Measurements from ENCODE around the gene HLF. TPM values are rescaled to one million over a fixed set of nuclear protein-coding genes. Genes with fewer than 3 reads are reported as not detected.

The HLF gene
- total RNA-seq, 2 donors from 2014 or later = 36.7 to 36.8 TPM

DNA sequence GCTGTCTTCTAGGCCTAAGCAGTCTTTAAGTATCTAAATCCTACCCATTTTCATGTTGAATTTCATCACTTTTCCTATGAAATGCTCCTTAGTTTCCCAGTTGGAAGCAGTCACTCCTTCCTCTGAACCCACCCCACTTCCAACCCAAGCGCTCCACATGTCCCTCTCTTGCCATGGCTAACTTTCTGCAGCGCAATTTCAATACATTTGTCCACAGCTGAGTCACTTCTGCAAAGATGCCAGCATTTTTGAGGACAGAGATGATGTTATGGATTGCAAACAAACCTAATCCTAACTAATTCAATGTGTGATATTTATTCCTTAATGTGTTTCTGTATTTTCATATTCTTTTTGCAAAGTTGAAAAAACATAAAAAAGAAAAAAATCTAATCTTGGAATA is 71.7 kb downstream of the HLF start:
- DNase-seq = no peak
- intact Hi-C loops (cut with DNase I) = no loop called here
- no peak for ATAC-seq

GRCh38 chr17:55340176-55340575 is 75.4 kb downstream of the HLF start:
- peak in 1 of 2 donors; percentile 55 for ATAC-seq
- intact Hi-C loops (cut with DNase I) = loop anchor here in 1 of 2 donors (10.0 kb wide), 2 partner anchors 75 to 295 kb away; partner anchors contain the start of gene HLF
- DNase-seq = no peak

- DNase-seq = no peak
- ATAC-seq = no peak
- intact Hi-C loops (cut with DNase I) = loop anchor here in 1 of 2 donors (10.0 kb wide), 2 partner anchors 76 to 296 kb away; partner anchors contain the start of gene HLF
Observed at GRCh38 chr17:55340686-55341085, 75.9 kb downstream of the HLF start.

GRCh38 chr17:55341432-55341831 is 76.7 kb downstream of the HLF start:
- intact Hi-C loops (cut with DNase I) = loop anchor here in 1 of 2 donors (10.0 kb wide), 2 partner anchors 77 to 297 kb away; partner anchors contain the start of gene HLF
- DNase-seq = no peak
- no peak for ATAC-seq

DNA sequence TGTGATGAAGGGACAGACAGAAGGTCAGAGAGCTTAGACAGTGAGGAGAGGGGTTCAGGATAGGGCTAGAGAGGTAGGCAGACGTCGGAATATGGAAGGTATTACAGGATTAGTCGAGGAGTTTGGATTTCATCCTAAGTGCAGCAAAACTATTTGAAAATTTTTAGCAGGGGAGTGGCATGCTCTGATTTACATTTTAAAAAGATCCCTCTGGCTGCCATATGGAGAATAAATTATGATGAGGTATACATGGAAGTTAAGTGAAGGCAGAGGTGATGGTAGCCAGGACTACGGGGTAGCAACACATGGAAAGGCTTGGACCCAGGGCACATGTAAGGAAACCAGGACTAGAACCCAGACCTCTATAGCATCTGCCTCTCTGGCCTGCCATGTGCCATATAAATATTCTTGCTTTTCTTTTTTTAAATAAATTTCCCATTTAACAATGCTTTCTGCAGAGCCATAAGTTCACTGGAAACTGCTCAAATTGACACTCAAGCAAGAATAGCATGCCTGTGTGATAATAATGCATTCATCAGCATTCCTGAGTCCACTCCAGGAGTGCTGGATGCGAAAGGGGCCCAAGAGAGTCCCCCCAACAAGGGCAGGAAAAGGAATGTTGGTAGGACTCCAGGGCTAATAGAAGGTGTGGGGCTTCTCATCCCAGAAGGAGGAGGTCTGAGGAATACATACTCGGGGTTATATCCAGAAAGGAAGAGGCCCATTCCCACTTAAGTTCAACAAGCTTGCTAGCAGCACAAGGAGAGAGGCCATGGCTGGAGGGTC is 78.2 kb downstream of the HLF start:
- intact Hi-C loops (cut with DNase I) = loop anchor here in 1 of 2 donors (10.0 kb wide), 2 partner anchors 78 to 298 kb away; partner anchors contain the start of gene HLF
- DNase-seq = no peak
- no peak for ATAC-seq

DNA sequence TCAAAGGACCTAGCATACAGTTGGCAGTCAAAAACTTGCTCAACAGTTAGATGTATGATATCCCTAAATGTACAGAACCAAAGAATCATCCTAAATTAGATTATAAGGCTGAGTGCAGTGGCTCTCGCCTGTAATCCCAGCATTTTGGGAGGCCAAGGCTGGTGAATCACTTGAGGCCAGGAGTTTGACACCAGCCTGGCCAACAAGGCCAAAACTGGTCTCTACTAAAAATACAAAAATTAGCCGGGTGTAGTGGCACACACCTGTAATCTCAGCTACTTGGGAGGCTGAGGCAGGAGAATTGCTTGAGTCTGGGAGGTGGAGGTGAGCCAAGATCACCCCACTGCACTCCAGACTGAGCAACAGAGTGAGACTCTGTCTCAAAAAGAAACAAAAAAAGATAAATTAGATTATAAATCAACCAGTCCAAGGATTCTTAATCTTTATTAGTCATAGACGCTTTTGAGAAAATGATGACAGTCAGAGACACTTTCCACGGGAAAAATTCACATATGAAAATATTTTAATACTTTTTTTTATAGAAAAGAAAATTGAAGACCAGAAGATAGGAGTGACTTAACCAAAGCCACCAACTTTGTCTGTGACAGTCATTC is 79.2 kb downstream of the HLF start:
- intact Hi-C loops (cut with DNase I) = loop anchor here in 1 of 2 donors (10.0 kb wide), 2 partner anchors 79 to 299 kb away; partner anchors contain the start of gene HLF
- ATAC-seq = no peak
- no peak for DNase-seq

DNA sequence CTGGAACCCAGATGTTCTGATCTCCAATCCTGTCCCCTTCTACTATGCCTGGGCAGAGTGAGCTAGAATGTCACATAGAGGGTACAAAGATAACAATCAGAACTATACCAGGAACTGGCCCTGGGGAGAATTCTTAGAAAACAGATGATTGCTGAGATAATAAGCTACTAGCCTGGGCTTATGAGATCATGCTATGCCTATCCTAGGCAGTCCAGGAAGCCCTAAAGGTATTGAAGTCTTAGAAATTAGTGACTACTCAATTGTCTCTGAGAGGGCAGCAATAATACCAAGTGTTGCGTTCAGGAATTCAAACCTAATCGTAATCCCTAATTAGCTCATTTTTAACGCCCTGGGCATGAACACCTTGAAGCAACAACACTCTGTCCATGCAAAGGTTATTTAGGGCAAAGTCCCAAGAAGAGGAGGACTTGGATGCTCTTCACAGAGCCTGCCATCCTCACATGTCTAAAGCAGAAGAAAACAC is 79.8 kb downstream of the HLF start:
- DNase-seq = no peak
- intact Hi-C loops (cut with DNase I) = loop anchor here in 1 of 2 donors (10.0 kb wide), 2 partner anchors 80 to 300 kb away; partner anchors contain the start of gene HLF
- no peak for ATAC-seq

DNA sequence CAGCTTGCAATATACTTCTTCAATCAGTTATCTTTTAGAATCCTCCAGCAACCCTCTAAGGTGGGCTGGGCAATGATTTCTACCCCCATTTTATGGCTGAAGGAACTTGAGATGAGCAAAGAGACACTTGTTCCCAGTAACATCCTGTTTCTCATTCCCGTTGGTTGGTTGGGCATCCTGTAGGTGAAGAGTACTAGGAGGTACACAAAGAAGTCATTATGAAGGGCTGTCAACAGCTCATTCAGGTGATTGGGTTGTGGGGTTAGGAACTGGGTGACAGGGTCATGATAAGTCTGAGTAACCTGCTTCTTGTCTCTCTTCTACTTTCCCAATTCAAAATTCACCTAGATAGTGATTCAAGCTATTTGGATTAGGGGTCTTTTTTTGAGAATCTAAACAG is 80.4 kb downstream of the HLF start:
- DNase-seq (no peak), ATAC-seq (no peak)
- intact Hi-C loops (cut with DNase I) = loop anchor here in 1 of 2 donors (10.0 kb wide), 2 partner anchors 80 to 300 kb away; partner anchors contain the start of gene HLF

GRCh38 chr17:55346658-55347057 is 81.9 kb downstream of the HLF start:
- no peak for ATAC-seq
- intact Hi-C loops (cut with DNase I) = loop anchor here in 1 of 2 donors (10.0 kb wide), 2 partner anchors 82 to 302 kb away; partner anchors contain the start of gene HLF
- DNase-seq = no peak

- no peak for ATAC-seq
- intact Hi-C loops (cut with DNase I) = loop anchor here in 1 of 2 donors (10.0 kb wide), 2 partner anchors 83 to 303 kb away; partner anchors contain the start of gene HLF
Observed at GRCh38 chr17:55347341-55347740, 82.6 kb downstream of the HLF start.

DNA sequence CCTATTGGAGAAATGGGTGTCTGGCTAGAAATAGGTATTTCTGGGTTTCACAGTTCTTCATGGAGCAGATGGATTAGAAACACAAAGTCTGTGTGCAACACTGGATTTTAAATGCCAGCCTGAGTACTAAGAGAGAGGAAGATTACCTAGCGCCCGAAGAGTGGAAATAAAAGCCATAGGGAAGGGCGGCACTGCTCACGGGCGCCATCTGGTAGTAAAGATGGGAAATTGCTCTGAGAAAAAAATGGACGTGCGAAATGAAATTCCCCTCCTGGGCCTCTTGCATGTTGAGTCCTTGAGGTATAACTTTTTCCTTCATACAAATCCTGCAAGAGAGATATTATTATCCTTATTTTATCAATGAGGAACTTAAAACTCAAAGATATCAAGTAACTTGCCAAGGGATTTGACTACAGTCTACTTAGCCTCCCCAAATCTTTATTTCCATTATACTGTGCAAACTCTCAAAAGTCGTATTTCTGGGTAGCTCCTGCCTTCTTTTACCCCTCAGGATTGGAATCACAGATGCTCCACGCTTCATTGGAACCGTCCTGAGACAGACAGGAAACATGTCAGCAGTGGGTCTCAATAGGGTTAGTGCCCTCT is 84.1 kb downstream of the HLF start:
- peak; percentile 73 to 81 for ATAC-seq

More at GRCh38 chr17:55347341-55347740, 82.6 kb downstream of the HLF start:
- DNase-seq = no peak

DNA sequence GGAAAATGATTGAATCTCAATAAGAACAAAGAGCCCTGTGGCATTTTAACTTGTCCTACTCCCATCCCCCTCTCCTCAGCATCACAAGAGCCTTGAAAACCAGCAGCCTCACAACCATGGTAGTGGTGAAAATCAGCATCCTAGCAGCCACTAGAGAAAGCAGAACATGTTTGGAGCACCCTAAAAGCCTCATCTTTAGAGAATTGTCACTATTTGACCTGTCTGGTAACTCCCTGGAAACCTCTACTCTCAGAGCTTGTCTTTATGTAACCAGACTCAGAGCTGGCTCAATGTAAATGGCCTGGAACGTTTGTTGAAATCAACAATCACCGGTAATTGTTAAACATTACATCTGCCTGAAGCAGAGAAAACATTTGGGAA is 86.1 kb downstream of the HLF start:
- intact Hi-C loops (cut with DNase I) = loop anchor here in 1 of 2 donors (10.0 kb wide), 1 partner anchor 356 kb away; no protein-coding TSS in a partner anchor
- no peak for DNase-seq
- ATAC-seq = no peak

More for the DNA sequence above, 84.1 kb downstream of the HLF start:
- intact Hi-C loops (cut with DNase I) = loop anchor here in 1 of 2 donors (2.0 to 10.0 kb wide), 3 partner anchors 84 to 354 kb away; partner anchors contain the start of gene HLF
- peak; percentile 42 for DNase-seq

DNA sequence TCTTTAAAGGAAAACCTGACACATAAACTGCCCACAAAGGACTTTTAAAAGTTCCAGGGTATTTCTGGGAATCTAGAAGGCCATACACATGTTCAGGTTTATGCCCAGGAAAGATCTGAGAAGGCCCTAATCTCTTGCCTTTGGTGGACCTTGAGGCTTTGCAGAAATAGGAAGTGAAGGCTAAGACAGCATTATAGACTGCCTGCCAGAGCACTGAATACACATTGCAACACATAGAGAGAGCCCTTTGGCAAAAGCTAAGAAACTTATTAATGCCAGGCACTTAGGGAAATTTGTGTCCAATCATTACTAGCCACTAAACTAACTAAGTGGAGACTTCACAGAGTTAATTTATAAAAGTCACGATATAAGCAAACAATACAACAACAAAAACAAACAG is 86.5 kb downstream of the HLF start:
- intact Hi-C loops (cut with DNase I) = loop anchor here in 1 of 2 donors (10.0 kb wide), 1 partner anchor 356 kb away; no protein-coding TSS in a partner anchor
- DNase-seq (no peak), ATAC-seq (no peak)

- DNase-seq = no peak
- ATAC-seq = no peak
- intact Hi-C loops (cut with DNase I) = loop anchor here in 1 of 2 donors (10.0 kb wide), 1 partner anchor 359 kb away; no protein-coding TSS in a partner anchor
Observed at GRCh38 chr17:55354010-55354409, 89.2 kb downstream of the HLF start.

GRCh38 chr17:55354941-55355340 is 90.2 kb downstream of the HLF start:
- ATAC-seq (no peak), DNase-seq (no peak)
- intact Hi-C loops (cut with DNase I) = loop anchor here in 1 of 2 donors (10.0 kb wide), 1 partner anchor 360 kb away; no protein-coding TSS in a partner anchor

DNA sequence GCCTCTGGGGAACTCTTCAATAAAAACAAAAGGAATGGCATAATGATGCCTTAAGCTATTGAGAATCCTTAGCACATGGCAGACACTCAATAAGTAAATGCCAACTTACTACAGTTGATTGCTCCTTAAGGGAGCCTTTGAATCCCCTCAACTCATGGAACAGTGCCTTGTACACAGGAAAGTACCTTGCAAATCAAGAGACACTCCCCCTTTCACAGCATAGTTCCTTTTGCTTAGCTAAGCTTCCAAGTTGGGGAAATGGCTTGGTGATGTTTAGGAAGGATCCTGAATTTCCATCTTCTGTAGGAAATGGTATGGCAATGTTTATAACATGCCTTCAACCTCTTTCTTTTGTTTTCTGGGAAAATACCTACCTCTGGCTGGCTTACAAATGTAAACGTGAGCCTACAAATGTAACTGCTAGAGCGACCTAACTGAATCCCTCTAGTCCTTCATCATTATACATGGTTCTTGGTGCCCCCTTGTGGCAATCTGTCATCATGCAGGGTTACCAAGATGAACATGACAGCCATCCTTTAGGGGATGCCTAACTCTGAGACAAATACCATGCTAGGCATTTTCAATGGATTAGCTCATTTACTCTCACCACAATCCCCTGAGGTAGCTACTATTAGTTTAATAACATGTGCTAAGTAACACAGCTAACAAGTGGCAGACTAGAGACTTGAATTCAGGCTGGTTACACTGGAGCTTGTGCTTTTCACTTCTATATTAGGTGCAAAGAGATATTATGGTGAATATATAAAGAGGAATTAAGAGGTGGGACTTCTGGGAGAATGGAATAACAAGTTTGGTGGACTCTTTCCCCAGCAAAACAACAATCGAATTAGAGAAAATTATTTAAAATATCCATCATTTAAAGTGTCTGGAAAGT is 91.9 kb downstream of the HLF start:
- intact Hi-C loops (cut with DNase I) = loop anchor here in 1 of 2 donors (10.0 kb wide), 1 partner anchor 362 kb away; no protein-coding TSS in a partner anchor
- DNase-seq (peak; percentile 66), ATAC-seq (peak; percentile 57 to 74)

DNA sequence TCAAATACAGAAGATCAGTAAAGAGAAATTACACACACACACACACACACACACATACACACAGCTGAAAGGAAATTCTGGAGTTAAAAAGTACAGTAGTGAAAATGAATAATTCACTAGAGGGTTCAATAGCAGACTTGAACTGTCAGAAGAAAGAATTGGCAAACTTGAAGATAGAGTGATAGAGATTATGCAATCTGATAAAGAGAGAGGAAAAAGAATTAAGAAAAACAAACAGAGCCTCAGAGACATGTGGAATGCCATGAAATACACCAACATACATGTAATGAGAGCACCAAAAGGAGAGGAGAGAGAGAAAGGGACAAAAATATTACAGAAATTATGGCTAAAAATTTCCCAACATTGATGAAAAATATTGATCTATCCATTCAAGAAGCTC is 96.2 kb downstream of the HLF start:
- intact Hi-C loops (cut with DNase I) = no loop called here
- DNase-seq (no peak), ATAC-seq (no peak)

- intact Hi-C loops (cut with DNase I) = no loop called here
- ATAC-seq (no peak), DNase-seq (no peak)
Observed at GRCh38 chr17:55363033-55363432, 98.3 kb downstream of the HLF start.
